ENCODE data around the gene AMBP.

The AMBP gene
- 0 reads per million in 4 donors for total RNA-seq

DNA sequence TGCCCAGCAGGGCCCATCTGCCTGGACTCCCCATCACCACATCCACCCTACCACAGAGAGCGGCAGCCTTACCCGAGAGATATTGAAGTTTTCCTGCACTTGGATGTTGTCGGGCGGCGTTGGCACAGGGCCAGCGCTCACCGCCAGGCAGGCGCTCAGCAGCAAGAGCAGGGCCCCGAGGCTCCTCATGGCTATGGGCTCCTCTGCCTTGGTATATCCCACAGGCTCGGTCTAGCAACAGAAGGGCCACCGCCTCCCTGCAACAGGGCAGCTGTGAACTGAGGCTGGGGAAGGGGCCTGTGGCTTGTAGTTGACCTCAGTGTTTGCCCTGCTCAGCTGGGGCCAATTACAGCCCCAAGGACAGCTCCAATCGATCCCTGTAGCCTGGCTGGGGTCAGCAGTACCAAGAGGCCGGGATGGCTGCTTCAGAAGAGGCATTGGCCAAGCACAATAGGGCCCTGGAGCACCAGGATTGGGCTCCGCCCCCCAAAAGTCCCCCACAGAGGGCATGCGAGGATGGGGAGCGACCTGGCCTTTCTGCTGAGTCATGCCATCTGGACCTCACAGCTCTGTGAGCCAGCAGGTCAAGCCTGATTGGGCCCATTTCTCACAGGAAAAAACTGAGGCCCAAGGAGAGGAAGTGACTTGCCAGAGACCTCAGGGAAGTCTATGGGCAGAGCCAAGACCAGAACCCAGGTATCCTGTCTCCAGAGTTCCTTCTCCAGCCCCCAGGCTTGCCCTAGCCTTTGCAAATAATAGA, at the start of gene AMBP:
Gene AMBP (minus strand): TSS at position 280 of the 760 bp plus-strand sequence. CDS start 91 bp downstream, at position 189.
- DNase-seq = no peak

DNA sequence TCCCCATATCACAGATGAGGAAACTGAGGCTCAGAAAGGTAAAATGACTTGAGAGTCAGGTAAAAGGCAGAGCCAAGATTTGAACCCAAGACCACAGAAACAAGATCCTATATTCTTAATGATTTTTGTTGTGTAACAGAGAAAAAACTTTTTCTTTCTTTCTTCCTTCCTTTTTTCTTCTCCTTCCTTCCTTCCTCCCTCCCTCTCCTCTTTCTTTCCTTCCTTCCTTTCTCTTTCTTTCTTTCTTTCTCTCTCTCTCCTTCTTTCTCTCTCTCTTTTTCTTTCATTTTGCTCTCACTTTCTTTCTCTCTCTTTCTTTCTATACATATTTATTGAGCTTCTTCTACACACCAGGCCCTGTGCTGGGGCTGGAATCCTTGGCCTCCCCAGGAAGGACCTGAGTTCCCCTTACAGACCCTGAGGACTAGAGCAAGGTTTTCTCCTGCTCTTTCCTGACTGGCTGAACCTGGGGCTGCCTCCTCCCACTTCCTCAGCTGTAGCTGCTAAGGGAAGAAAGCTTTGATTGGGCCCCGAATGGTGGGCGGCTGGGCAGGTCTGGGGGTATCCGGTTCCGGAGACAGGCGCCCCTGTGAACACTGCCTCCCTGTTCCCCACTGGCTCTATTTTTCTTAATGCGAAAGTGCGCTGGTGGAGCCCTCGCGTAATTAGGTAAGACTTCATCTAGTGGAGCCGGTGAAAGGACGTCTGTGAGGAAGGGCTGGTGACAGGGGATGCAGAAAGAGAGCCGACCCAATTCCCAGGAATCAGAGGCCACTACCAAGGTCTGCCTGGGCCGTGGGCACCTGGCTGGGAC, 48.4 kb upstream of the AMBP start:
- DNase-seq = no peak

- DNase-seq = no peak
Measured at GRCh38 chr9:114125476-114126013, 47.4 kb upstream of the AMBP start.

- DNase-seq = no peak
Measured at GRCh38 chr9:114124666-114125475, 46.8 kb upstream of the AMBP start.

DNA sequence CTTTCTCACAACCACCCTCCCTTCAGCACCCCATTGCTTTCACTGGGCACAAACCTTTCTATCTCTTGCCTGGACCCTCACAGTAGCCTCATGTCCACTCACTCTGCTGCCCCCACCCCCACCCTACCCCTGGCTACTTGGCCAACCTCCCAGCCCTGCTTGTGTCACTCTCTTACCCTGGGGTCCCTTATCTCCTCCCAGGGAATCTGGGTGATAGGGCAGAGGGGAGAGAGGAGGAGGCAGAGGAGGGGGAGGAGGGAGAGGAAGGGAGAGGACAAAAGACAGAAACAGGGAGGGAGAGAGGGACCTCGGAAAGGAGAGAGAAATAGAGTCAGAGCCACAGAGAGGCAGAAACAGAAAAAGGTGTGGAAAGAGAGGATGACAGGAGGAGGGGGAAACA, 46.0 kb upstream of the AMBP start:
- no peak for DNase-seq

- no peak for DNase-seq
Measured at GRCh38 chr9:114123031-114123977, 45.2 kb upstream of the AMBP start.

DNA sequence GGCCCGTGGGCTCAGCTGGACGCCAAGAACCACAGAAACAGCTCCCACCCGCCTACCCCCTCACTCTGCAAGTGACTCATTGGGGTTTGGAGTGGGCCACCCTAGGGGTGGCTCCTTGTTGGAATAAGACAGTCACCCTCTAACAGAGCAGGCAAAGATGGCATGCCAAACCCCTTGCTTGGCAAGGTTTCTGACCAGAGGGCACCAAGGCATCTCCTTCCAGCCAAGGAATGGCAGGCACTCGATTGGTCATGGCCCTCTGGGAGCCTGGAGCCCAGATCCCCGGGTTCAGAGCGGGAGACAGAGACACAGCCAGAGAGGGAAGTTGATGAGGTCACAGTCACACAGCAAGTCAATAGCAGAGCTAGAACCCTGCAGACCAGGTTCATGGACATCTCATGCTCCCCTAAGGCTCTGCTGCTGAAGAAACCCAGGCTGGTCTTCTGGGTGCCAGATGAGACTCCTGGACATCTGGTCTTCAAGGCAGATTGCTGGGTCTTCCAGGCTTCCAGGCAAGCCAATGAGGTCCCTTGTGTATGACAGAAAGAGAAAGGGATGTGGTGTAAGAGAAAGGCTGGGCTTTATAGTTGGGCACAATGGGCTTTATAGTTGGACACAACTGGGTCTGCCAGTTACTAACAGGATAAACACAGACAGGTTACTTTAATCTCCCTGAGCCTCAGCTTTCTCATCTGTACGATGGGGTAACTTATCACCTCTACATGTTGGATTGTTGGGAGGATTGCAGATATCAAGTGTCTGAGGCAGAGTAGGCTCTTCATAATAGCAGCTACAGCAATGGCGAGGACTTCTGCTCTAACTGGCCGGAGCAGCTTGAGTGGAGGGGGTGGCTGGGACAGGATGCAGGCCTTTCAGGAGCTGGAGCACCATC, 44.3 kb upstream of the AMBP start:
- DNase-seq = no peak

DNA sequence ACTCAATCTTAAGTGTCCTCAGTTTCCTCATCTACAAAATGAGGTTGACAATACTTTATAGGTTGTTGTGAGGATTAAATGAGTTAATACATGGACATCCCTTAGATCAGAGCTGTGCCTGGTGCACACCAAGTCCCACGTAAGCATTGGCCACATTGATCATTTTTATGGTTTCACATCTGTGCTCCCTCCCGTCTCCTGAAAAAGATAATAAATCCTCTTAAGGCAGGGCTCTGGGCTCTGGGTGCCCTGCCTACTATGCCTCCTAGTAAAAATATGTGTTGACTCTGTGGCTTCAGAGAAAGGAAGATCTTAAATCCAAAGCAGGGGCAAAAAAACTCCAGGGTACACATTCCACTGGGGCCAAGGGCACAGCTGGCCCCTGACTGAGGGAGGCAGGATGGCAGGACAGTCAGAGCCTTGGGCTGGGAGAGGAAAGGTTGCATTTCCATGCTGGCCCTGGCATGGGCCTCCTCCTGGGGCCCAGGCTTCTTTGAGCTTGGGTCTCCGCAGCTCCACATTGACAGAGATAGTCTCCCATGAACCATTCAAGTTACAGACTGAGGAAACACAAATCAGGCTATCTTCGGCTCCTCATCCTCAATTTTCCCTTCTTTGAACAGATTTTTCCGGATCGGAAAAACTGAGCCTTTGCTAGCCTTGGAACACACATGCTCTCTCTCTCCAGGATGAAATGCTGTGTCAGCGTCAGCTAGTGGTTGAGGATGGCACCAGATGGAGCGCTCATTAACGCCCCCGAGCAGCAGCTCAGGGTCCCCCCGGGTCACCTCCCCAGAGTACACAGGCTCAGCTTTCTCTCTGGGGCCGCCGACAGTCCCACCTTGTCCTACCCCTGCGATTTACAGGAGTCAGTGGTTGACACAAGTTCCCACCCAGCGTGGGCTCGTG, 43.4 kb upstream of the AMBP start:
- no peak for DNase-seq

GRCh38 chr9:114120192-114121014, 42.3 kb upstream of the AMBP start:
- no peak for DNase-seq

- no peak for DNase-seq
Measured at GRCh38 chr9:114119242-114120191, 41.4 kb upstream of the AMBP start.

DNA sequence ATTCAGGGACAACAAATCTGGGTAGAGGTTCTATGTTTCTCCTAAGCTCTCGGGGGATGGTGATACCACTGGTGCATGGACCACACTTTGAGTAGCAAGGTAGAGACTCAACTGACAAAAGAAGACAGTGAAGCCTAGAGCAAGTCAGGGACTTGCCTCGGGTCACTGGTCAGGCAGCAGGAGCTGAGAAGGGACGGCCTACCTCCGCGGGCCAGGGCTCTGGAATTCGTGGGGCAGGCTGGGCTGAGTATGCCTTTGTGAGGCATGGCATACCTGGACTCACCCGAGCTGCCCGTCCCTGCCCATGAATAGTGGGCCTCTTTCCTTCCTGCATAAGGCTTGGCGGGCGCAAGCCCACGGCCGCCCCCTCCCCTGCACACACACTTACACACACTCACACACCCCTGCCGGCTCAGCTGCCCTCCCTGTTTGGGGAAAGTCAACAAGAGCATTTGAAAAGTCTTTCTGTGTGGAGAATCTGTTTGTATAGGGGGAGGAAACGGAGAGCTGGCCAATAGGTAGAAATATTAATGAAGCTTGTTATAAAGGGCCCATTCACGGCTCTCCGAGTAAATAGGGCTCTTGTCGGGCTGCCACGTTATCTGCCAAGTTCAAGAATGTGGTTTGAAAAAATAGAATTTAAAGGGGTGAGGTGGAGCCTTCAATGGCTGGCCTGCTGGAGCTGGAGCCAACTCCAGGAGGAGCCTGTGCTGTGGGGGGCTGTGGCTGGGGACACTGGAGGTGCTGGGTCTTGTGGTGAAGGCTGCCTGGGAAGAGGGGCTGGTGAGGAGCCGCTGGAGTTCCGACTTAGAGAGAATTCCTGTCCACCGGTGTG, 40.1 kb upstream of the AMBP start:
- no peak for DNase-seq

DNA sequence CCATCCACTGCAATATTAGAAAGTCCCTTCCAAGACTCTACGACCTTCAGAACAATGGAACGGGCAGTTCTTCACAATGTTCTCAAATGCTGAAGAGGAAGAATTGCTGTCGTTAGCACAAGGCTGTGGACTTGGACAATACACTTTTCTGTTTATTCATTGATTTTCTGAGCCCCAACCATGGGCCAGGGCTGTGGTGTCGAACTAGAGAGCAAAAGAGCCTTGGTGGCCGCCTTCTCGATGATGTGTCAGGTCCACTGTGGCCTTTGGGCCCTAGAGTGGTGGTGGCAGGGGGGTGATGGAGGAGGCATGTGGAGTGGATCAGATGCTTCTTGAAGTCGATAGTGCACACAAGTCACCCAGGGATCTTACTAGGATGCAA, 39.5 kb upstream of the AMBP start:
- DNase-seq = no peak

DNA sequence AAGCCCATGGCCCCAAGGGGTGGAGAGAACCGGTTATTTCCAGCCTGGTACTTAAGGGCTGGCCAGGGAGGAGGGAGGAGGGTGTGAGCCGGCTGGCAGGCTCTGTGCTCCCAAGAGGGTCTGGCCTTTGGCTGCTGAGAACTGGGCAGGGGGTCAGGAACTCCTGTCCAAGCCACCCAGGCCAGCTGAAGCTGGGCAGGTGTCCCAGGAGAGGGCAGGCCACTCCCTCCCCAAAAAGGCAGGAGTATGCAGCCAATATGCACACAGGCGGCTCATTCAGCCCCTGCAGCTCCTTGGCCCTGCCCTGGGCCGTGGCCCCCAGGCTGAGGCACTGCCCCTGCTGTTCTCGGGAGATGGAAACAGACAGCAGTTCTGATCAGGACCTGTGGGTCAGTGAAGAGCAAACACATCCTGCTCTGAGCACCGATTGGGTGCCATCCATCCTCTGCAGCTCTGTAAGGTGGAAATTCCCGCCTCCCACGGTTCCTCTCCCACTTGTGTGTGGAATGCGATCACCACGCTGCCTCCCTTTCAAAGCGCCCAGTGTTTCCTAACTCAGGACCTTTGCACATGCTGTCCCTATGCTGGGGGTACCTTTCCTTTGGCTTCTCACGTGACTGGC, 38.1 kb upstream of the AMBP start:
- DNase-seq = no peak

DNA sequence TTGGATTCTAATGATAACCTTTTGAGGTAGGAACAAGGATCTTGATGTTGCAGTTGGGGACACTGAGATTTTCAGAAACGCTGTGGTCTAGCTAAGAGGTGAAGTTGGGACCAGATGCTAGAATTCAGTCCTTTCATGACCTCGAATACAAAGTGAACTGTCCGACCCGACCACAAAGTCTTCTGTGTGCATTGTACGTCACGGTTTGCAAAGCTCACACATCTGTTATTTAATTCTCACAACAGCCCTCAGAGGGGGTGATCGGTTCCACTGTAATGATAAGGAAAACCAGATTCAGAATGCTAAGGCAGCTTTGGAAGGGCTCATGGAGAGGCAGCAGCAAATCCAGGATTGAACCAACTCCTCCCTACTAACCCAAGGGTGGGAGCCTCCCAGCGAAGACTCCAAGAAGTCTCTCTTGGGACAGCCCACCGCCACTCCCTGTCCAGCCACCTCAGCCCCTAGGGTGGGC, 37.6 kb upstream of the AMBP start:
- no peak for DNase-seq

DNA sequence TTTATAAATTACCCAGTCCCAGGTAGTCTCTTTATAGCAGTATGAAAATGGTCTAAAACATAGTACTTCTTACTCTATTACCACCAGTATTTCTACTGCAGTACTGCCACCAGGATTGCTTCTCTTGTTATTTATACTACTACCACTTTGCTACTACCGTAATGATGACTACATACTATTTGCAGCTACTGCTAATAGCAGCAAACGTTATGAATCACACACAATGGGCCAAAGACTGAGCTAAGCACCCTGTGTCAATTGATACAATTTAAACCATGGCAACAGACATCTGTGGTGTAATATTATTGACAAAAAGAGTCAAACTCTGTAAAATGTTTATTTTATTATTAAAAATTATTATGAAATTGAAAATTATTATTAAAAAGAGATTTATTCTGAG, 36.3 kb upstream of the AMBP start:
- DNase-seq = no peak

Measured in T-helper 1 cell (primary cell).